GM21717 (cell line): Measurements from ENCODE around the gene GAN.
"Not testable (repeated sequence)": the region's sequence is repeated elsewhere in the genome, so short reads cannot be mapped to it uniquely, and the experiment has no call there.

Experiments
- ATAC-seq: cut with Tn5 transposase; IDR thresholded peaks from one replicate; pipeline ENCODE4 v1.9.1; 2021; ENCODE audit warnings: mild to moderate bottlenecking, moderate library complexity; ENCODE audit not compliant: unreplicated experiment

GAN gene

GRCh38 chr16:81296631-81297030, 18.1 kb upstream of the GAN start:
- no peak for ATAC-seq

DNA sequence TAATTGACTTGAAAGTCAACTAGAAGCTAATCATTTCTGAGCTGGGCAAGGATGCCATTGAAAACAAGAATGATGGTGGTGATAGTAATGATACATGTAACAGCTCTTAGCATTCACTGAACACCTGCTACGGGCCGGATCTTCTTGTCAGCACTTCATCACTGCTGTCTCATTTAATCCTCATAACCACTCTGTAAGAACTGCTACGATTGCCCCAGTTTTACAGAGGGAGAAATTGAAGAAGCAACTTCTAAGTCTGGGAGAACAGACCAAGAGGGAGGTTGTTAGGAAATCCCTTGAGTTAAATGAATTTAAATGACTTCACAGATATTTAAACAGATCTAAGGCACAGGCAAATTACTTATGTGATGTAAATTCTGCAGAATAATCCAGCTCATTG, 7.0 kb upstream of the GAN start:
- ATAC-seq, result no peak

GRCh38 chr16:81310045-81310644, 4.6 kb upstream of the GAN start:
- ATAC-seq, result no peak

DNA sequence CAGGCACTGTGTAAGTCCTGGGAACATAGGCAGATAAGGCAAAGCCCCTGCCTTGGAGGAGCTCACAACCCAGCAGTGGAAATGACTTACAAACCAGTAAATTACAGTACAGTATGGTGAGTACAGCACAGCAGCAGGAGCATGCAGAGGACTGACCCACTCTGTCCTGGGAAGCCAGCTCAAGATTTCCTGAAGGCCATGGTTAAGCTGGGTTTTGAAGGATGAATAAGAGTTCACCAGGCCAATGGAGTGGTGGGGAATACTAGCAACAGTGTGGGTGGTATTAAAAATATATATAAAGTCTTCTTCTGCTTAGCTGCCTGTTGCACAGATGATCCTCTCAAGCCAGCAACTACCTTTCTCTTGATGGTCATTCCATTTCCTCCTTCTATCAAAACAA, 3.0 kb upstream of the GAN start:
- ATAC-seq, result no peak

DNA sequence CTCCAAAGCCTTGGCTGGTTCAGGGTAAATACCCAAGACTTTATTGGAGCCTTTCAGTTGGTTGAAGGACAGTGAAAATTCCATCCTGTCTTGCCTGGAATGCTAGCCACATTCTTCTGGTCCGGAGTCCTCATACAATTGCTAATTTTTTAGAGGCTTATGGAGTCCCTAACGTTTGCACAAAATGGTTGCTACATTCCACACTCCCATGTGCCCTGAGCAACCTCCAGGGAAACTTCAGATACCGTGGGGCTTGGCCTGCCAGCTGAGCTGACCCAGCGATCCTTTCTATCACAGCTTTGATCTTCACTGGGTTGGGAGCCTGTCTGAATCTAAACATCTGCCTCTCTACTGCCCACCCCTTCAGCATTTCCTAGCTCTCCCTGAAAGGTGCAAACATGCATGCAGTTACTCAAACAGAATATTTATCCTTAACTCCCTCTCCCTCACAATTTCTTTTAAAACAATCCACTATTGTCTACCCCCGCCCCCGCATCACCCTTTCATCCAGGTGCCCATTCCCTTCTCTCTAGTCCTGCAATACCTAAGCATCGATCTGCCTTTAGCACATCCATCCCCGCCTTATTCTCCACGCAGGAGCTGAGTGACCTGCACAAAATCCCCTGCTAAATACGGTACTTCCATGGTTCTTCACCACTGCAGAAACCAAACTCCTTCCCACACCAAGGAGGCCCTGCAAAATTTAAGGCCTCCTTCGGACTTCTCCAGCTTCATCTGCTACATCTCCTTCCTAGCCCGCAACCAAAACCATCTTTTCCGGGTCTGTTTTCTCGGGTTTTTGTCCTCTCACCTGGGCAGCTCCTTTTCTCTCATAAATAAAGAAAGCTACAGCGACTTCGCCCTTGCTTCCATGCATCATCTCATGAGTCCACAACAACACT, 810 bp upstream of the GAN start:
- peak; percentile 10 for ATAC-seq

- peak; percentile 32 for ATAC-seq
Measured at GRCh38 chr16:81315271-81316175, 761 bp downstream of the GAN start.

- no peak for ATAC-seq
Measured at GRCh38 chr16:81316176-81316496, 1.4 kb downstream of the GAN start.

GRCh38 chr16:81318711-81319110, 3.9 kb downstream of the GAN start:
- ATAC-seq, result no peak

DNA sequence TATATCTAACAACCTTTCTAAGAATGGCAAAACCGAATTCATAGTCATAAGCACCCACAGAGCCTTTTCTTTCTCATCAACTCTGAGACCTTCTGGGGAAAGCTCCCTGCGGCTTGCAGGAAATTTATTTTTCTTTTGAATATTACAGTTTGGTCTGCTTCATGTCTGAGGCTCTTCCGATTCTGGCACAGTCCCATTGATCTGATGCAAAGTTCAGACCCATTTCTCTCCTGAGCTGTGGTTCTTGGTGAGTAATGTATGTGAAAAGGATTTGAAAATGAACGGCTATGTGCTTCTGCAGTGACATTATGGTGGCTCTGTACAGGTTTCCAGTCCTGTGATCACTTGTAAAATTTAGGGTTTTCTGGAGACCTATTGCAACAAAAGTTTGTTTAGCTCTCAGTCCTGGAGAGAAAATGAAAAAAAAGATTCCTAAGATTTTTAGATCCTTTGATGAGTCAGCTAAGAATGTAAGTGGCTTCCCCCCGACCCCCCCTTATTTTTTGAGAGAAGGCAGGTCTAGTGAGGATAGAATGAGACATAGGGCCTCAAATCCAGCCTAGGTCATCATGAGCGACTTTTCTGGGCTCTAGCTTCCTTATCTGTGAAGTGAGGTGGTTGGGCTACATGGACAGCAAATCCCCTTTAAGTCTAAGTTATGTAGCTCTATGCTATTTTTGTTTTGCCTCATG, 4.6 kb downstream of the GAN start:
- ATAC-seq, result no peak

DNA sequence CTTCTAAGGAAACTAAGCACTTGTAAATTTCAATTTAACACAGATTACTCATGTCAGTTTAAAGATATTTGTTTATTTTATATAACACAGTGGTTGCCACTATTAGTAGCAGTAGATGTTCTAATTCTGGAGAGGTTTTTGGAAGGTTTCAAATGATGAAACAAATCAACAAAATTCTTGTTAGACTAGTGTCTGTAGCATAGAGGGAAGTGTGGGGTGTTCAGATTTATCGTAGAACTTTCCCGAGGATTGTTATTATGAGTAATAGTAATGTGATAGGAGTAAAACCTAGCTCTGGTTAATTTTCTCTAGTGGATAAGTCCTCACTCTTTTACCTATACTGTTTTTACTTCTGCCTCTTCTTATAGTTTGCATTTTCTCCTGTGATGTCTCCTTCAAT, 6.3 kb downstream of the GAN start:
- ATAC-seq, result no peak

DNA sequence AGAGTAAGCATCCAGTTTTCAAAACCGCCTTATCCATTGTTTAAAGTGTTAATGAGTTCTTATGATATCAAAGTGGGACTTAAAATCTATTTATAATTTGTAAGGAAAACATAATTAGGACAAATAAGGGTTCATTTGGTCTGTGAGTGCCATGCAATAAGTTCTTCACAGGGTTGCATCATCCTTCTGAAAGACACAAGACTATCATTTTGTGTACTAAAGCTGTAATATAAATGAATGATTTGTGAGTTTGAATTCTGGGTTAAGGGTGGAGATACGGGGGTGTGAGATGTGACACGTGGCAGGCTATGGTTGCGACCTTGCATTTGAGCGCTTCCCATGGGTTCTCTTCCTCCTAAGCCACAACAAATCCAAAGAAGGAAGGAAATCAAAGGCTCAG, 6.8 kb downstream of the GAN start:
- no peak for ATAC-seq

- no peak for ATAC-seq
Measured at GRCh38 chr16:81324808-81325207, 10.0 kb downstream of the GAN start.

DNA sequence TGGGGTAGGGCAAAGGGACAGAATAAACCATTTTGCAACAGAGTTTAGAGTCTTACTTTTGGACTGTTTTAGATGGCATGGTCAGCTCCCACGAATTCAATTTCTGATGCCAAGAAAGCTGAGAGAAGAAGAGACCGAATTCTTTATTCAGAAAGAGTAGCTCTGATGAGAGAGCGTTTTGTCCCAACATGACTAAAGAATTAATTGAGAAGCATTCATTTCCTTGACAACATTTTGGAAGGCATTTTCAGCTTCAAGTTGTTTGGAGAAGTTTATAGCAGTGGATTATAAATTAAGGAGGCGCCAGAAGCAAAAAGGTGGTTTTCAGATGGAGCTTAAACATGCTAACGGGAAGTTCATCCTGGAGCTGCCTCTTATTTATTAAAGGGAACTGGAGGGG, 12.2 kb downstream of the GAN start:
- ATAC-seq, result no peak

DNA sequence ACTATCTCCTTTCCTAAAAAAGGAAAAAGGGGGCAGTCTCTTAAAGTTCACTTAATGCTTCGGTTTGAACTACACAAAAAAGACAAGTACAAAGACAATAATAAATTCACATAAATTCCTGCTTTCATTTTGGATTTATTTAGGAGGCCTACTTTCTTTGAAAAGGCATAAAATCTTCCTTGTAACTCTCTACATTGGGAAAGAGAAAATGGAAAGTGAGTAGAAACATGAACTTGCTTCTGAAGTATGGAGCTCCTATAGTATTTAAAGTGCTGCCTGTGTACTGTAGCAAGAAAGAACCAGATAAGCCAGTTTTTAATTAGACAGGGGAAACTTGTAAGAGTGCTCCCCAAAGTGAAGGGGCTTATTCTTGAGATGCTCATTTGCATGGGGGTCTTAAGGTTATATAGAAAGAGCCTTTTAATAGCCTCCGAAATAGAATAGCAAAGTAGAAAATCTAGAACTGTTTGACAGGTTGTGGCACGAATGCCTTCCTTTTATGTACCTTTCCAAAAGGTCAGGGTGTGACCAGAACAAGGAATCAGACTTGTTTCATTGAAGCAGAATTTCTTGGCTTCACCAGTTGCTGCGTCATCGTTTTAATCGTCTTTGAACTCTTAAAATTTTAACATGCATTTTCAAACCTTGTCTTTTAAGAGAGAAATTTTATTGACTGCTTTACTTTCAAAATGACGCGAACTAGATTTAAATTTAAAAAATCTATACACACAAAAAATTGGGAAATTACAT, 12.9 kb downstream of the GAN start:
- ATAC-seq, result no peak

- ATAC-seq, result no peak
Measured at GRCh38 chr16:81329947-81330346, 15.2 kb downstream of the GAN start.

DNA sequence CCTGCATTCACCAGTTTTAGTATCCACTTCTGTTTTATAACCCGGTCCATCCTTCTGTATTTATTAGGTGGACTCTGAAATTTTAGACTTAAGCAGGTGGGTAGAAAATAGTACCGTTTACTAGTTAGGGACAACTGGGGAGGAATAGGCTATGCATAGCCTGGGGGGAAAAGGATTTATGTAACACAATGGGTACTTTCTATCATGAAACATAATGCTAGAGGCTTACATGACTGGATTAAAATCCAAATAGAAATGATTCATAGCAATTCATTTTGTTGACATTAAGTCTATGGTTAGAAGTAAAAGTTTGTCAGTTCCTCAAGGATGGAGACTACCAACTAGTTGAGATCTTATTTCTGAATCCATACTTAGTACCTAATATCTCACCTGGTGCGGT, 18.6 kb downstream of the GAN start:
- no peak for ATAC-seq

DNA sequence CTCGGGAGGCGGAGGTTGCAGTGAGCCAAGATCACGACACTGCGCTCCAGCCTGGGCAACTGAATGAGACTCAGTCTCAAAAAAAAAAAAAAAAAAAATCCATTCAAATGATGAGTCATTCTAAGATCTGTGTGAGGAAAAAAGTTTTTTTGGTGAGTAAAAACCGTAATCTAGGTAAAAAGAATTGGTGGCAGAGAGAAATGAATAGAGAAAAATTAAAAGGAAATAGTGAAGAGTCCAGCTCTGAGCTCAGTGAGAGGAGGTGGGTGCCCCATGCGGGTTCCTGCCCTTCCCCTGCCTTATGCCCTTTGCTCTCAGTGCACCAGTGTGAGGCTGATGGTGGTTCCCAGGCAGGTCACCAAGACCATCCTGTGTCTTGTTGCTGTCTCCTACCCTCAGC, 20.9 kb downstream of the GAN start:
- ATAC-seq, result no peak

GRCh38 chr16:81337097-81337496, 22.3 kb downstream of the GAN start:
- ATAC-seq, result no peak

DNA sequence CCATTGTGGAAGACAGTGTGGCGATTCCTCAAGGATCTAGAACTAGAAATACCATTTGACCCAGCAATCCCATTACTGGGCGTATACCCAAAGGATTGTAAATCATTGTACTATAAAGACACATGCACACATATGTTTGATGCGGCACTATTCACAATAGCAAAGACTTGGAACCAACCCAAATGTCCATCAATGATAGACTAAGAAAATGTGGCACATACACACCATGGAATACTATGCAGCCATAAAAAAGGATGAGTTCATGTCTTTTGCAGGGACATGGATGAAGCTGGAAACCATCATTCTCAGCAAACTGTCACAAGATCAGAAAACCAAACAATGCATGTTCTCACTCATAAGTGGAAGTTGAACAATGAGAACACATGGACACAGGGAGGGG, 30.4 kb downstream of the GAN start:
- not testable (repeated sequence) for ATAC-seq

GRCh38 chr16:81347425-81347824, 32.7 kb downstream of the GAN start:
- ATAC-seq, result no peak
